ENCODE data around the gene TMEM256.
"Not testable (repeated sequence)": the region's sequence is repeated elsewhere in the genome, so short reads cannot be mapped to it uniquely, and the experiment has no call there.

The TMEM256 gene

DNA sequence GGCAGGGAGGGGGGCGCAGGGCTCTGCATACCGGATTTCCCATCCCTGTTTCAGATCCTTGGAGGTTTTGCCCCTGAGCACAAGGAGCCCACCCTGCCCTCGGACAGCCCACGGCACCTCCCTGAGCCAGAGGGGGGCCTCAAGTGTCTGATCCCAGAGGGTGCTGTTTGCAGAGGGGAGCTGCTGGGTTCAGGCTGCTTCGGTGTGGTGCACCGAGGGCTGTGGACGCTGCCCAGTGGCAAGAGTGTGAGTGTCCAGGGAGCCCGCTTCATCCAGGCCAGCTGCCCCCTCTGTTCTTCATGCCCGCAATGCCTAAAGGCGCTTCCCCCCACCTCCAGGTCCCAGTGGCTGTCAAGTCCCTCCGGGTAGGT lies 20.5 kb downstream of the TMEM256 start:
- DNase-seq: no peak

DNA sequence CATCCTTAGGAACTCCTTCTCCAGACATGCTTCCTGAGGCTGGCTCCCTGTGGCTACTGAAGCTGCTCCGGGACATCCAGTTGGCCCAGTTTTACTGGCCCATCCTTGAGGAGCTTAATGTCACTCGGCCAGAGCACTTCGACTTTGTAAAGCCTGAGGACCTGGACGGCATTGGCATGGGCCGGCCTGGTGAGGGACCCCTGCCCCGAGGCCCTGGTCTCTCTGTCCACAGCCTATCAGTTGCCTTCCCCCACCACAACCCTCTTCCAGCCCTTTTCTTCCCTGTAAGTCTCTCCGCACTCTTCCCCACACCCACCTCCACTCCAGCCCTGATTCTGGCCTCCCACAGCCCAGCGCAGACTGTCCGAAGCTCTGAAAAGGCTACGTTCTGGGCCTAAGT lies 21.0 kb downstream of the TMEM256 start:
- no peak for DNase-seq

DNA sequence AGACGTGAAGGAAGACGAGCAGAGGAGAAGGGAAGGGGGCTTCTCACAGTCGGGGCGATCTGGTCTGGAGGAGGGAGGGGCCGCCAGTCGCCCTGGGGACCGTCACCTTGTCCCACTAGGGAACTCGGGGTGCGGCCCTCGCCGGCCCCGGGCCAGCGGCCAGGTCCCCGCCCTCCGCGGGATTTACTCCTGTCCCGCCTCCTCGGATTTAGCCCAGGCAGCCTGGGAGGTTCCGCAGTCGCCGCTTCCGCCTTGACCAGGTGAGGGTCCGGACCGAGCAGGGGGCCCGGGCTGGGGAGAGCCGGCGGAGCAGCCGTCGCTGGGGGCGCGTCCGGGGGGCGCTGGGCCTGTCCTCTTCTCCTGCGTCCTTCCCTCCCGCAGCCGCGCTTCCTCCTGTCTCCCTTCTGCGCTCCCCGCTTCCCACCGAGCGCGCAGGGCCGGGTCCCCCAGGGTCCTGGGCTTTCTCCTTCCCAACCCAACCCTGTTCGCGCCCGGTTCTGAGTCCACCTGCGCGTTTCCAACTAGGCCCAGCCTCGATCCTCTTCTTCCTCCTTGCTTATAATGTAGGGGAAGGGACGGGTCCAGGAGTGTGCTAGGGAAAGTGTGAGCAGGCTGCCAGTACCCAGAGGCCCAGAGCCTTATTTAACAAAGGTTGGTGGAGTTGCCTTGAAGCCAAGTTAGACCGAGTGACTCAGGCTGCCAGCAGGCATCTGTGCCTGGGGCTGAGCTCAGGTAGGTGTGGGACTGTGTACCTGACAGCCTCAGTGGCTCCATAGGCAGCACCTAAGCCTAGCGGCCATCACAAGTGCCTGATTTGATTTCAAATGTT lies 22.8 kb downstream of the TMEM256 start, which contains the start of gene TNK1:
TNK1 (plus strand) TSS at position 235 of the 829 bp plus-strand sequence. CDS start 1,838 bp downstream, outside the sequence.
- no peak for DNase-seq

DNA sequence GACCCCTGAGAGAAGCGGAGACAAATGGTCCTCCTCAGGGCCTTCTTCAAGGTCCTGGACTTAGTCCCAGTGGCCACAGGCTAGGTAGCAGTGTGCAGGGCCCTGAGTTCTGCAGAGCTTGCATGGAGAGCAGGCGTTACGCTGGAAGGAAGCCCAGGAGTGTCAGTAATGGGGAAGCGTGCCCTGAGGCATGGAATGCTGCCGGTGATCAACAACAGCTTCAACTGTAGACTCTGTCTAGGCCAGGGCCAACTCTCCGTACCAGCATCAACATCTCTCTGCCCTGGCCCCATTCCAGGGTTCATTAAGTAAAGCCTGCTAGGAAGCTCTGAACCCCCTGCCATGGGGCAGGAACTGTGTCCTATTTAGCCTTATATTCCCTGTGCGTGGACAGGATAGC lies 23.6 kb downstream of the TMEM256 start:
- no peak for DNase-seq

DNA sequence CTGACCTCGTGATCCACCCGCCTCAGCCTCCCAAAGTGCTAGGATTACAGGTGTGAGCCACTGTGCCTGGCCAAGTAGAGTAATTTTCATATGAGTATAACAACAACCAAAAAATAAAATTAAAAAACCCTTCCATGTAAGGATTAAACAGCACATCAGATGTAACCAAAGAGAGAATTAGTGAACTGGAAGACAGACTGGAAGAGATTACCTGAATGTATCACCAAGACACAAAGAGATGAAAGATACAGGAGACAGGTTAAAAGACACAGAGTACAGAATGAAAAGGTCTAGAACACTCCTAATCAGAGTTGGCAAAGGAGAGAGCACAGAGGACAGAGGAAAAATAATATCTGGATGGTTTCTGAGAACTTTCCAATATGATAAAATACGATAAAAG lies 24.8 kb downstream of the TMEM256 start:
- no peak for DNase-seq

DNA sequence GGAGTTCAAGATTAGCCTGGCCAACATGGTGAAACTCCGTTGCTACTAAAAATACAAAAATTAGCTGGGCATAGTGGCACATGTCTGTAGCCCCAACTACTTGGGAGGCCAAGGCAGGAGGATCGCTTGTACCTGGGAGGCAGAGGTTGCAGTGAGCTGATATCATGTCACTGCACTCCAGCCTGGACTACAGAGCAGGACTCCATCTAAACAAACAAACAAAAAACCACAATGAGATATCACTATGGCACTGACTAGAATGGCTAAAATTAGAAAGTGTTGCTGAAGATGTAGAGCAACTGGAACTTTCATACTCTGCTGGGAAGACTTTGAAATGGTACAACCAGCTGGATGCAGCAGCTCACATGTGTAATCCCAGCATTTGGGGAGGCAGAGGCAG lies 29.5 kb downstream of the TMEM256 start:
- no peak for DNase-seq

DNA sequence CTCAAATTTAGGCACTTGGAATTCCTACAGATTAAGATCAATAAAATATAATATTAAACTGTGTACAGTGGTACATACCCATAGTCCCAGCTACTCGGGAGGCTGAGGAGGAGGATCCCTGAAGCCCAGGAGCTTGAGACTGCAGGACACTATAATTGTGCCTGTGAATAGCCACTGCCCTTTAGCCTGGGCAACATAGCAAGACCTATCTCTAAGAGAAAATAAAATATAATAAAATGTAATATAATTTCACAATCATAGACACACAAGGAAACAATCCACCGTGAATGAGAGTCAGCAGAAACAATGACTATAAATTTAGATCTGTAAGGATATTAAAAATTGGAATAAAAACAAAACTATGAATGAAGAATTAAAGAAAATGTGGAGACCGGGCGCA lies 33.0 kb downstream of the TMEM256 start:
- no peak for DNase-seq

DNA sequence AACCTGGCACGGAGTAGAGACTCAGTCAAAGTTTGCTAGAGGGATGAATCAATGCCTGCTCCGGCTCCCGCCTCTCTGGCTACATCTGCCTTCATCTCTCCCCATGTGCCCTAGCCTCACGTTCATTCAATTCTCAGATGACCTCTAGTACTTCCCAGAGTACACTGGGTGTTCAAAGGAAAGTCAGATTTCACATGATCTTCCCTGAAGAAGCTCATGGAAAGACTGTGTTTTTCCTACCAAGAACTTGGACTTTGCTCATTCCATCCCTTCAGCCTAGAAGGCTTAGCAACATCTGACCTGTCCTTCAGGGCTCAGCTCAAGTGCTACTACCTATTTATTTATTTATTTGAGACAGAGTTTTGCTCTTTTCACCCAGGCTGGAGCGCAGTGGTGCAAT lies 34.1 kb downstream of the TMEM256 start:
- DNase-seq: no peak

DNA sequence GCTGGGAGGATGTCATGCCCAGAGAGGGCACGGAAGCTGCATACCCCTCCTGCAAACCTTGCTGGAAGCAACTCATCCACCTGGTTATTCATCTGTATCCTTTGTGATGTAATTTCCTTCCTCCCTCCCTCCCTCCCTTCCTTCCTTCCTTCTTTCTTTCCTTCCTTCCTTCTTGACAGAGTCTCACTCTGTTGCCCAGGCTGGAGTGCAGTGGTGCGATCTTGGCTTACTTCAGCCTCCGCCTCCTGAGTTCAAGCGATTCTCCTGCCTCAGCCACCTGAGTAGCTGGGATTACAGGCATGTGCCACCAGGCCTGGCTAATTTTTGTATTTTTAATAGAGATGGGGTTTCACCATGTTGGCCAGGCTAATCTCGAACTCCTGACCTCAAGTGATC lies 35.3 kb downstream of the TMEM256 start:
- DNase-seq: not testable (repeated sequence)

DNA sequence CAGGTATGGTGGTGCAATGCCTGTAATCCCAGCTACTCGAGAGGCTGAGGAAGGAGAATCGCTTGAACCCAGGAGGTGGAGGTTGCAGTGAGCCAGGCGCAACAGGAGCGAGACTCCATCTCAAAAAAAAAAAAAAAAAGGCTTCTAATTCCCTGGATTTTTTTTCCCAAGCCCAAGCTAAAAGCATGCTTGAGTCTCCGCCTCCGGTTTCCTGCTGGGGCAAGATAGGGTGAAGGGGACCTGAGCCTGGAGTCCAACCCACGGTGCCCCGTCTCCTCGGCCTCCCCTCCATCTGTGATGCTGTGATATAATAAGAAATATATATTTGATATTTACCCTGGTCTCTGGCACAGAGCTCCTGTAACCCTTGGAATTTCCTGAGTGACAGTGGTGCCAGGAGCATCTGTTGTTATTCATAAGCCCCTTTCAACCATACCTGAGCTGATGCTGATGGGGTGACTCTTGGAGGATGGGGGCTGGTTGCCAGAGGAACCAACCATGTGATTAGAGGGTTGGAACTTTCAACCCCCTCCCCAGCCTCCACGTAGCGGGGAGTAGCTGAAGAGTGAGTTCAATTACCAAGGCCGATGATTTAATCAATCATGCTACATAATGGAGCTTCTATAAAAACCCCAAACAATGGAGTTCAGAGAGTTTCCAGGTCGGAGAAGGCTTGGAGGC lies 35.8 kb downstream of the TMEM256 start:
- no peak for DNase-seq

DNA sequence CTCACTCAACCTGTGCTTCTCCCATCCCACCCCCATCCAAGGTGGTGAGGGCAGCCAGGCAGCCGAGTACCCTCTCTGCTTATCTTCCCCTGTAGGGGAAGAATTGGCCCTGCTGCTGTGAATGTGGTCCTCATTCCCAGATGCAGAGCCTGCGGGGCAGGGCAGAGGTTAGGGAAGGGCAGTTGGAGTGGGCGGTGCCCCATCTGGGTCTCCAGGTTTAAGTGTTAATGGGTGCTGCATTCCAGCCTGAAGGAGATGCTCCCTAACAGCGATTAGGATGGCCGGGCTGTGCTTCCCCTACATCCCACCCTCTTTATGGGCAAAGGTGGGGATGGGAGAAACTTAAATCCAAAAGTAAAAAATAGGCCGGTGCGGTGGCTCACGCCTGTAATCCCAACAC lies 36.8 kb downstream of the TMEM256 start:
- no peak for DNase-seq

DNA sequence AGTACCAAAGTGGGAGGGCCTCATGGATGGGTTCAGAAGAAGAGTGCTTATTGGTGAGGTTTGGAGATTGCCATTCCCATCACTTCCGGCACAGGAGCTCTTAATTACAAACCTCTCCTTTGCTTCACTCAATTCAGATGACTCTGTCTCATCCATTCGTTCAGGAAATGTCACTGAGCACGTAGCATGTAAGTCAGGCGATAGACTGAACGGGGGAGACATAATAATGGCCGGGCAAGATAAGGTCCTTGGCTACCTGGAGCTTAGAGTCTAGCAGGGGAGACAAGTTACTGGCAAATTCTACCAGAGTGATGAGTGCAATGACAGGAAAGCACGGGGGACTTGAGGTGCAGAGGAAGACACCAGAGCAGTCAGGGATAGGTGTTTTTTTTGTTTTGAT lies 37.9 kb downstream of the TMEM256 start:
- DNase-seq: not testable (repeated sequence)

DNA sequence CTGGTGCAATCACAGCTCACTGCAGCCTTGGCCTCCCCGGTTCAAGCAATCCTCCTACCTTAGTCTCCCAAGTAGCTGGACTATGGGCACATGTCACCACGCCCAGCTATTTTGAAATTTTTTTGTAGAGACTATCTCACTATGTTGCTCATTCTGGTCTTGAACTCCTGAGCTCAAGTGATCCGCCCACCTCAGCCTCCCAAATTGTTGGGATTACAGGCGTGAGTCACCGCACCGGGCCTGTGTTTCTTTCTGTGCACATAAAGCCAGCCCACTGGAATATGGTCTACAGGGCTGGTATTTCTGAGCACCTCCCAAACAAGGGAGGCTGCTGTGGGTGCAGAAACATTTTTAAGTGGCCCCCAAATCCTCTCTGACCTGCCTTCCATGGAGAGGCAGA lies 40.6 kb downstream of the TMEM256 start:
- DNase-seq: no peak

DNA sequence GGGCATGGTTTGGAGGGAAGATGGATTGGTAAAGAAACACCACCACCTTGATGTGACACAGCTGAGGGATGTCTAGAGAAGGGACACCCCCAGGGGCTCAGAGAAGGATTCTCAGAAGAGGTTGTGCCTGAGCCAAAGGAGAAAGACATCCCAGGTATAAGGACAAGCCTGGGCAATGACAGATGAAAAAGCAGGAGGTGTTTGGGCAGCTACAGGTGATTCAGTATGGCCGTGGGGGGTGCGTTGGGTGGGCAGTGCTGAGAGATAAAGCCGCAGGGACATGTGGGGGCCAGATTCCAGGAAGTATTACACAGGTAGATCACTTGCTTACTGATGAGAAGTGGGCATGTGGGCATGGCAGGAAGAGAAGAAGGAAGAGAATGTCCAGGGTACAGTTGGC lies 42.0 kb downstream of the TMEM256 start:
- DNase-seq: no peak

DNA sequence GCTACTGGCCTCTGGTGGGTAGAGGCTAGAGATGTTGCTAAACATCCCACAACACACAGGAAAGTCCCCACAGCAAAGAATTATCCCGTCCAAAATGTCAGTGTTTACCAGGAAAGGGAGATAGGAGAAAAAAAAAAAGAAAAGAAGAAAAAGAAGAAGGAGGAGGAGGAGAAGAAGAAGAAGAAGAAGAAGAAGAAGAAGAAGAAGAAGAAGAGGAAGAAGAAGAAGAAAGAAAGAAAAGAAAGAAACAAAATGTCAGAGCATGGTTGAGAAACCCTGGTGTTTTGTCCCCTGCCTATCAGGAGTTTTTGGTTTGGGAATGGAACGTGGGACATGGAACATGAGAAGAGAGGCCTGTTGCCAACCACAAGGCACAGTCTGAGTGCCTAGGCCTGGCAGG lies 46.5 kb downstream of the TMEM256 start:
- no peak for DNase-seq

DNA sequence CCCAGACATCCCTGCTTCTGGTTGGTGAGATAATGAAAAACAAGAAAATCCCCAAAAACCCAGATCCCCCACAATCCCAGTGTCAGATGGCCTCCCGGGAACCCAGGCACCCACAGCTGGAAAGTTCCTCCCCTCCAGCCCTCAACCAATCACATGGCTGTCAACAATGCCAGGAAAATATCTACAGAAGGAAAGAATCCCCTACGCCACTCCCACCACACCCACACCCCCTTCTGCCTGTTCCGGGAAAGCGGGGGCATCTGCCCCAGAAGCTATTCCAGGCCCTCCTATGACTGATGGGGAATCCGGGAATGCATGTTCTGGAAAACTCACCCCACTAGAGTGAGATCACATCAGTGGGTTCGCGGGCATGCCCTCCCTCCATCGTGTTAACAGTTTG lies 47.1 kb downstream of the TMEM256 start:
- DNase-seq: no peak

DNA sequence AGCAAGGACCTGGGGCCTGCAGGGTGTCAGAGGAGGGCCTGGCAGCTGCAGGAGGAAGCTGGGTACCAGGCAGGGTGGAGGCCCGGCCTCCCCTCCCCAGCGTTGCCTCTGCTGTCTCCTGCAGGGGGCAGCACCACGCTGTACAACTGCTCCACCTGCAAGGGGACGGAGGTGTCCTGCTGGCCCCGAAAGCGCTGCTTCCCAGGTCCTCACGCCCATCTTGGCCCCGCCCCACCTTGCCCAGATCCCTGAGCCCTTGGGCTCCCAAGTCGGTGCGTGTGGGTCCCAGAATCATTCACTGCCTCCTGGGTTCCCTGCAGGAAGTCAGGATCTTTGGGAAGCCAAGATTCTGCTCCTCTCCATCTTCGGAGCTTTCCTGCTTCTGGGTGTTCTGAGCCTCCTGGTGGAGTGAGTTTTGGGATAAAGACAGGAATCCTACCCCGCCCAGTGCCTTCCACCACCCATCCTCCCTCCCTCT lies 47.8 kb downstream of the TMEM256 start:
- peak; percentile 84 to 89 for DNase-seq

DNA sequence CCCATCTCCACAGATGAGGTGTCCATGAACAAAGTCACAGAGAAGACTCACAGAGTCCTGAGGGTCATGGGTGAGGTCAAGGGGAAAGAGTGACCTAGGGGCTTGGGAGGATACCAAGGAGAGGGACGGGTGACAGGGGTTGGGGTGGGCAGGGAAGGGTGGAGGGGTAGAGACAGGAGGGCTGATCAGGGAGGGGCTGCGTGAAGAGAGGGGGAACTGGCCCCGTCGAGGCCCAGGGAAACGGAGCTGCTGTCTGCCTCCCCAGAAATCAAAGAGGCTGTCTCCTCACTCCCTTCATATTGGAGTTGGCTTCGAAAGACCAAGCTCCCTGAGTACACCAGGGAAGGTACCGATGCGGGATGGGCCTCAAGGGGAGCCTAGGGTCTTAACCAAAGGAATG lies 48.3 kb downstream of the TMEM256 start:
- DNase-seq: no peak

DNA sequence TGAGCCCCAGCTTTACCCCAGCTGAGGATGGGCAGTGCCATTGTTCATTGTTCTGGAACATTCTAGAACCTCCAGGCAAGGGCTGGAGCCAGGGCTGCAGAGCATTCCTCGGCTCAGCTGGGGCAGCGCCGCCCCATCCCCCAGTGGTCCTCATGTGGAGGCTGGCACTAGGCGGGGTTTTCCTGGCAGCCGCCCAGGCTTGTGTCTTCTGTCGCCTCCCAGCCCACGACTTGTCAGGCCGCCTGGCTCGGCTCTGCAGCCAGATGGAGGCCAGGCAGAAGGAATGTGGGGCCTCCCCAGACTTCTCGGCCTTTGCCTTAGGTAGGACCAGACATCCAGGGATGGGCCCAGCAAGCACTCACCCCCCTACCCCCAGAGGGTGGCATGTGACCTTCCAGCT lies 48.8 kb downstream of the TMEM256 start, which contains the start of gene TMEM95:
TMEM95 (plus strand) TSS at position 104 of the 400 bp plus-strand sequence; CDS start at position 153, 49 bp downstream.
- DNase-seq: no peak

DNA sequence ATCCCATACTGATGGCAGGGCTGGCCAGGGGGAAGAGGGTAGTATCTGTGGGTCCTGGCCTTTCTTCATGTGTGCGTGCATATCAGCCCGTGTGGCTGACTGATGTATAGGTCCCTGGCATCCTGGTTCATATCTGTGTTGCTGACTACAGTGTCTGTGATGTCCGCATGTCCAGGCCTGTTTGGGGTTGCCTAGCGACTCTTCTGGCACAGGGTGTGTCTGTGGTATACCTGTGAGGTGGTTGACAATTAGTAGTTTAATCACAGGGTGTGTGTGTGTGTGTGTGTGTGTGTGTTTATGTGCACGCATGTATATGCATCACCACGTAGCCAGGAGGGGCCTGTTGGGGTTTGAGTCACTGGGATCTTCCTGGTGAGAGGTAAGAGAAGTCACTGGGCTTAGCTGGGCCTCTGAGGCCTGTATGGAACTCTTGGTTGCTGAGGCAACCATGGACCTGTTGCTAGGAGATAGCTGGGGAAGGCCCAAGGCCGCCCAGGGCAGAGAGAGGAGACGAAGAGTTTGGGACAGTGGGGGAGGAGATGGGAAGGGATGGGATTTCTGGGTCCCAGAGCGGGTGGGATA lies 49.5 kb downstream of the TMEM256 start:
- peak in 1 of 2 donors; percentile 25 for DNase-seq
